GM12891 (cell line): ENCODE data around the gene RUNX2.

Experiments
- POLR2A ChIP-seq: IDR thresholded peaks from 2 replicates; pipeline ENCODE4 v1.6.1; 2011; ENCODE audit warnings: low read depth, low read length, control low read depth
- POLR2AphosphoS5 ChIP-seq: IDR thresholded peaks from 2 replicates; pipeline ENCODE4 v1.6.1; 2011; ENCODE audit warnings: low read depth, low read length, control low read depth
- TAF1 ChIP-seq: IDR thresholded peaks from 2 replicates; pipeline ENCODE4 v1.6.1; 2011; ENCODE audit warnings: low read depth, low read length, control low read depth

- no peak for TF ChIP-seq POLR2AphosphoS5
- TF ChIP-seq POLR2A = no peak
- TF ChIP-seq TAF1 = no peak
Observed at GRCh38 chr6:45619211-45619760, 291.2 kb downstream of the RUNX2 start.
